NCI-H1048 (cell line): ENCODE measurements around the gene UBASH3A.

ENCODE experiments used
- DNase-seq: peaks from one replicate; lab custom pipeline; 2025; lab: John Stamatoyannopoulos, UW

UBASH3A gene

DNA sequence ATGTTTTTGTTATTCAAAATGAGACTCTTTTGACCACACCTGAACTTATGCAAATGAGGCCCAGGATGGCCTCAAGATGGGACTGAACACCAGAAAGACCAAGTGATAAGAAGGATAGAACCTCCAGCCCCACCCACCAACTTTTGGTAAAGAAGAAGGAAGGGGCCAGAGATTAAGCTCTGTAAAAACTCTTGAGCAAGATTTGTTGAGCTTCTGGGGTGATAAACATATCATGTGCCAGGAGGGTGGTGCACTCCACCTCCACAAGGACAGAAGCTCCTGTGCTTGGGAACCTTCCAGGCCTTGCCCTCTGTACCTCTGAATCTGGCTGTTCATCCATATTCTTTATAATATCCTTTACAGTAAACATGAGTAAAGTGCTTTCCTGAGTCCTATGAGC lies 87.0 kb downstream of the UBASH3A start:
- DNase-seq: no peak

DNA sequence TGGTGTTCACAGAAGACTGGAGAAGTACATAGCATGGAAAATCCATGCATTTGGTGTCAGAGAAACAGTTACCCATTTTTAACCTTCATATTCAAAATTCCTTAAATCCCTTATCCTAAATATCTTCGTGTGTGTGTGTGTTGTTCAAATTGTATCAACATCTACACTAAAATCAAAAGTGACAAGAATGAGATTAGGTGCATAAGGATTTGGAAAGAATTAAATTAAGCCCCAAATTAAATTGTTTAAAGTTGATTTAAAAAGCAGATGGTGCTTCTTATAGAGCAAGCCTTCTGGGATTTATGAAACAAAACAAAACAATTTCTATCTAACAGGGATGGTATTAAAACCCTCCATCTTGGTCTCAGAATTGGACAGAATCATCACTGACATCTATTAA lies 87.6 kb downstream of the UBASH3A start:
- no peak for DNase-seq

DNA sequence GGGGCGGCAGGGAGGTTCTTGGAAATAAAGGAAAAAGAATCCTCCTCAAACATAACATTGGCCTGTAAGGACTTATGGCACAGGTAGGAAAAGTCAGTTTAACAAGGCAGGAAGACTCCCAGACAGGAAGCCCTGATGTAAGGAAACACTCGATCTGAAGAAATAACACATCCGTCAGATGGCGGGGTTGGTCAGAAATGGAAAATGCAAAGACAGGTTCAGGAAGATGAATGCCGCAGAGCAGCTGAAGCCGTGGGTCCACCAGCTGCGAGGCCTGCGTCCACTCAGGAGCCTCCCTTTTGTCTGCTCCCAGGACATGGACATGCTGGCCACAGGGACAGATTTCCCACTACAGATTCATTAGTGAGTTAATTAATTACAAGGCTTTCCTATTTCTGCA lies 88.5 kb downstream of the UBASH3A start:
- DNase-seq: no peak

DNA sequence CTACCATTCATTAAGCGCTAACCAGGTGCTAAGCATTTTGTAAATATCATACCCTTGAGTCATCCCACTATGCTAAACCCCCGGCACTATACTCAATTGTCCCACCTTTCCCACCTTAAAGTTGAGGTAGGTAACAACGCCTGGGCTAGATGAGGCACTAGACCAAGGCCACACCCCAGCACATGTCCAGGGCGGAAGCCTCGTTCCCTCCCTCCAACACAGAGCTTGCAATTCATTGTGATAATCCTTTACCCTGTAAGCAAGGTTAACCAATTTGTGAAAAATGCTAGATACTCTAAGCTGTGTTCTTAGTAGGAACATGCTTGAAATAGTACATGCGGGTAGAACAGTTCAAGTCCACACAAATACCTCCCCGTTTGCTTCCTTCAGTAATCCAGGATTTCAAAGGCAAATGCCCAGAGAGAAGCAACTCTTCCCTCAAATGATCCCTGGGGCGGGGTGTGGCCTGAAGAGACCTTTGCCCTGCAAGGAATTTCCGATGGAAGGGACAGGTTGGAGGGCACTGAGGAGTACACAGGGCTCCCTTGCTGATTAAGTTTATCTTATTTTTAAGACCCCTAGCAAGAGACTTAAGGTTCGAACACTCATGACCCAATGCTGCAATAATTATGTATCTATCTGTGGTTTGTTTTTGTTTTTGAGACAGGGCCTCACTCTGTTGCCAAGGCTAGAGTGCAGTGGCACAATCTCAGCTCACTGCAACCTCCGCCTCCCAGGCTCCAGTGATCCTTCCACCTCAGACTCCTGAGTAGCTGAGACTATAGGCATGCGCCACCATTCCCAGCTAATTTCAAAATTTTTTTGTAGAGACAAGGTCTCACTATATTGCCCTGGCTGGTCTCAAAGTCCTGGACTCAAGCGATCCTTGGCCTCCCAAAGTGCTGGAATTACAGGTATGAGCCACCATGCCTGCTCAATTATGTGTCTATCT lies 89.7 kb downstream of the UBASH3A start:
- DNase-seq: no peak

DNA sequence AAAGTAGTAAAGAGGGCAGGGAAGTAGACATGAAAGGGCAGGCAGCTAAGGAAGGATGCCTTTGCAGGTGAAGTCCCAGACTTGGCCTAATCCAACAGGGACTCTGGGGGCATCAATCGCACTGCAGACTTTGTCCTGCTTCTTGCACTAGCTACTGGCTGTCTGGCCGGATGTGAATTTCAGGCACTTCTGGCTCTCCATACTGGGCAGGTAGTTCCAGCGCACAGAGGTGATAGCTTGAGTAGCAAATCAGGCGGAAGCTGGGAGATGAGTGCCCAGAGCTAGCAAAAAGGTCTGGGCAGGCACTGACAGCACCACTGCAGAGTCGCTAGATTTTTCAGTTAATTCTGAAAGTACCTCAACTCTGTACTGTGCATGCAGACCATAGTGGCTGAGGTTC lies 91.3 kb downstream of the UBASH3A start:
- no peak for DNase-seq

DNA sequence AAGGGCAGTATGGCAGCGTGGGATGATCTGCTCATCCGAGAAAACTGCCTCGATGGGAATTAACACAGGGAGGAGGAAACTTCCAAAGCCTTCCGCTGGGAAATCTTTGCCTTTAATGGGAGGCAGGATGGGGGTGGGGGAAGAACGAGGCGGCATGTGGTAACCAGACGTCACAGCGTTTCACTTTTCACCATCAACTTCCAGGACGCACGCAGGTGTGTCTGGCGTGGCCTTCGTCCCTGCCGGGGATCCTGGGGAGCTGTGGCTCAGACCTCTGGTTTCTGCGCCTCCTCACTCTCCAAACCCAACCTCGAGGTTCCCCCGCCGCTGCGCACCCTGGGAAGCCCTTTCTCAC lies 92.0 kb downstream of the UBASH3A start:
- no peak for DNase-seq

DNA sequence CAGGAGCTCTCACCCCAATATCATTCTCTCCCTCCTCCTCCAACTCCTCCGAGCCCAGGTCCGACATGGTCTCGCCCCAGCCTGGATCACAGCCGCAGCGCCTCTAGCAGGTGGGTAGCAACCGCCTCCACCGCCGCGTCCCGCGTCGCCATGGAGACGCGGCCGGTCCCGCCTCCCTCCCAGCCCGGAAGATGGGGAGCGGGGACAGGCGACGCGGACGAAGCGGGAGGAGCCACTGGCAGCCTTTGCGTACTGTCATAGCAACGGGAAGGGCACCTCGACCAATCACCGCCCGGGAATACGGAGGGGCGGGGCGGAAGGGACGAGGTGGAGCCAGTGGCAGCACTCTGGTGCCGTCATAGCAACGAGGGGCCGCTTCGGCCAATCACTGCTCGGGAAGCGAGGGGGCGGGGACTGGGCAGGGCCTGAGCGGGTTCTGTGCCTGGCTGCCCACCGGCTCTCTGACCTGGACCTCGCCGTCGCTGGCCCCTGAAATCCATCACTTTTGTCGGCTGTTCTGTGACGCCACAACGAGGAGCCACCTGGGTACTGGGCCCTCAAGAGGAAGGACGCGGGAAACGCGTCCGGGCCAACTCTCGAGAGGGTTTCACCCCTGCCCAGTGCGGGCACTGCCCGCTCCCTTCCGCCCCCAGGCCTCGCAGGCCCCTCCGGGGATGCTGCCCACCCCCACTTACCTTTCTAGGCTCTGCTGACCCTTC lies 92.6 kb downstream of the UBASH3A start, which contains the start of gene RSPH1:
Gene RSPH1, minus strand, starts transcription at position 105 of the 719 bp plus-strand sequence. Its CDS starts 38 bp downstream, at position 67.
- peak; percentile 96 for DNase-seq

GRCh38 chr21:42496839-42497202 lies 93.1 kb downstream of the UBASH3A start:
- DNase-seq: no peak
